AG09319 (cell line): ENCODE results near the gene FBXW7.

Experiments used
- DNase-seq: peaks from one replicate; pipeline ENCODE4 v3.0.0-alpha.2; 2010; ENCODE audit warnings: low read depth; ENCODE audit errors: extremely low read depth
- CTCF ChIP-seq: IDR thresholded peaks from 2 replicates; pipeline ENCODE4 v1.5.1; 2011; ENCODE audit warnings: low read depth, mild to moderate bottlenecking, inconsistent platforms, low read length, moderate library complexity

Gene FBXW7

GRCh38 chr4:152289941-152290340 is 246.0 kb downstream of the FBXW7 start:
- no peak for DNase-seq
- no peak for TF ChIP-seq CTCF

GRCh38 chr4:152289541-152289940 is 246.4 kb downstream of the FBXW7 start:
- TF ChIP-seq CTCF = no peak

GRCh38 chr4:152283801-152284470 is 252.0 kb downstream of the FBXW7 start:
- TF ChIP-seq CTCF = no peak
- no peak for DNase-seq

More at GRCh38 chr4:152289541-152289940, 246.4 kb downstream of the FBXW7 start:
- DNase-seq = no peak

GRCh38 chr4:152281822-152282221 is 254.1 kb downstream of the FBXW7 start:
- TF ChIP-seq CTCF = no peak
- no peak for DNase-seq

GRCh38 chr4:152281211-152281610 is 254.7 kb downstream of the FBXW7 start:
- no peak for DNase-seq
- no peak for TF ChIP-seq CTCF

- no peak for DNase-seq
- TF ChIP-seq CTCF = no peak
These were observed 256.7 kb downstream of the FBXW7 start for GRCh38 chr4:152279234-152279566.

GRCh38 chr4:152278505-152279233 is 257.2 kb downstream of the FBXW7 start:
- DNase-seq = no peak
- no peak for TF ChIP-seq CTCF
